Ascending aorta (tissue), 2 donors: ENCODE measurements around the gene ARGLU1. TPM values are rescaled to one million over a fixed set of nuclear protein-coding genes. Genes with fewer than 3 reads are reported as not detected.

Experiments
- DNase-seq, 2 donors: peaks; one replicate each; pipeline ENCODE4 v3.0.0-alpha.2; 2019; ENCODE audit warnings: low spot score in 2 of 2
- H3K27ac ChIP-seq, 2 donors: fragments of 200-600 bp; sonication (generic); one replicate each; pipeline ENCODE4 v1.5.1; 2016 to 2017; ENCODE audit warnings: mild to moderate bottlenecking in 1 of 2
- H3K27me3 ChIP-seq: fragments of 200-600 bp; sonication (generic); one replicate; pipeline ENCODE4 v1.5.1; 2017
- H3K36me3 ChIP-seq, 2 donors: fragments of 200-600 bp; sonication (generic); one replicate each; pipeline ENCODE4 v1.5.1; 2016
- H3K4me1 ChIP-seq, 2 donors: fragments of 200-600 bp; sonication (generic); one replicate each; pipeline ENCODE4 v1.5.1; 2016 to 2017; ENCODE audit warnings: mild to moderate bottlenecking in 1 of 2
- H3K4me3 ChIP-seq, 2 donors: fragments of 200-600 bp; sonication (generic); one replicate each; pipeline ENCODE4 v1.5.1; 2016 to 2017; ENCODE audit warnings: mild to moderate bottlenecking in 1 of 2
- H3K9me3 ChIP-seq, 2 donors: fragments of 200-600 bp; sonication (generic); one replicate each; pipeline ENCODE4 v1.5.1; 2016
- CTCF ChIP-seq, 3 experiments: fragments of 200-600 bp in 2 of 3; fragments of 450-650 bp in 1 of 3; sonication (generic) in 2 of 3; IDR thresholded peaks; one replicate each; pipeline ENCODE4 v1.5.1; 2016 to 2019; ENCODE audit warnings: antibody characterized with exemption in 3 of 3, mild to moderate bottlenecking in 1 of 3, moderate library complexity in 1 of 3
- intact Hi-C: fragments of 100-400 bp; cut with DNase I; formaldehyde crosslinking; loops from one replicate; pipeline ENCODE4 v1.15.1; 2023
- total RNA-seq: library from RNA; depleted of rRNA; stranded (reverse); fragments of >200 nt; gene quantifications from one replicate; pipeline ENCODE4 v1.1.0, GENCODE V29; 2016

Gene ARGLU1
- total RNA-seq, 1 donor from 2014 or later: 79.7 TPM

GRCh38 chr13:106527826-106528225, 40.1 kb downstream of the ARGLU1 start:
- Histone ChIP-seq H3K27me3 (no peaks in the 10 kb centered on the region), H3K9me3 (no peaks in the 10 kb centered on the region), H3K36me3 (no peaks in the 10 kb centered on the region), H3K27ac (no peak overlapping the region), H3K4me3 (no peak overlapping the region), H3K4me1 (peaks cover 0 to 12% of the 10 kb centered on the region in 2 donors)
- intact Hi-C loops: loop anchor here (10.0 kb wide), 1 partner anchor 733 kb away; no protein-coding TSS in a partner anchor
- no peak for TF ChIP-seq CTCF (IDR thresholded peaks at IDR 0.05)
- DNase-seq: no peak

- no peaks in the 10 kb centered on the region for H3K9me3 ChIP-seq
- TF ChIP-seq CTCF (IDR thresholded peaks at IDR 0.05): no peak
- H3K27me3 ChIP-seq: no peaks in the 10 kb centered on the region
- intact Hi-C loops: loop anchor here (10.0 kb wide), 1 partner anchor 733 kb away; no protein-coding TSS in a partner anchor
- DNase-seq: no peak
- peaks cover 0 to 12% of the 10 kb centered on the region in 2 donors for H3K4me1 ChIP-seq
- H3K4me3 ChIP-seq: no peak overlapping the region
- H3K36me3 ChIP-seq: no peaks in the 10 kb centered on the region
- H3K27ac ChIP-seq: no peak overlapping the region
These were observed 40.5 kb downstream of the ARGLU1 start for GRCh38 chr13:106527445-106527801.

- TF ChIP-seq CTCF (IDR thresholded peaks at IDR 0.05): no peak
- H3K36me3 ChIP-seq: no peaks in the 10 kb centered on the region
- no peaks in the 10 kb centered on the region for H3K9me3 ChIP-seq
- intact Hi-C loops: loop anchor here (10.0 kb wide), 1 partner anchor 732 kb away; no protein-coding TSS in a partner anchor
- H3K27me3 ChIP-seq: no peaks in the 10 kb centered on the region
- no peak overlapping the region for H3K4me3 ChIP-seq
- H3K27ac ChIP-seq: no peak overlapping the region
- no peak for DNase-seq
- peaks cover 0 to 12% of the 10 kb centered on the region in 2 donors for H3K4me1 ChIP-seq
These were observed 41.0 kb downstream of the ARGLU1 start for GRCh38 chr13:106526738-106527444.

GRCh38 chr13:106525865-106526264, 42.1 kb downstream of the ARGLU1 start:
- H3K36me3 ChIP-seq: no peaks in the 10 kb centered on the region
- no peak overlapping the region for H3K4me3 ChIP-seq
- H3K27ac ChIP-seq: no peak overlapping the region
- H3K9me3 ChIP-seq: no peaks in the 10 kb centered on the region
- H3K4me1 ChIP-seq: peaks cover 0 to 12% of the 10 kb centered on the region in 2 donors
- H3K27me3 ChIP-seq: no peaks in the 10 kb centered on the region
- no peak for DNase-seq
- no peak for TF ChIP-seq CTCF (IDR thresholded peaks at IDR 0.05)
- intact Hi-C loops: loop anchor here (10.0 kb wide), 1 partner anchor 731 kb away; no protein-coding TSS in a partner anchor

- TF ChIP-seq CTCF (IDR thresholded peaks at IDR 0.05): no peak
- no peak overlapping the region for H3K27ac ChIP-seq
- DNase-seq: no peak
- H3K27me3 ChIP-seq: no peaks in the 10 kb centered on the region
- H3K36me3 ChIP-seq: no peaks in the 10 kb centered on the region
- H3K4me1 ChIP-seq: peaks cover 0 to 16% of the 10 kb centered on the region in 2 donors
- no peak overlapping the region for H3K4me3 ChIP-seq
- no peaks in the 10 kb centered on the region for H3K9me3 ChIP-seq
- intact Hi-C loops: loop anchor here (10.0 kb wide), 1 partner anchor 729 kb away; no protein-coding TSS in a partner anchor
These were observed 43.8 kb downstream of the ARGLU1 start for GRCh38 chr13:106524108-106524507.
